ENCODE data around the gene ACBD7. TPM values are rescaled to one million over a fixed set of nuclear protein-coding genes. Genes with fewer than 3 reads are reported as not detected.

ACBD7 gene
- polyA plus RNA-seq, 6 donors from 2014 or later, result not detected

- no peak overlapping the region for H3K4me3 Mint-ChIP-seq
- H3K36me3 Mint-ChIP-seq, result no peaks in the 10 kb centered on the region
- DNase-seq, result no peak
- peaks cover 0 to 7% (median 3%) of the 10 kb centered on the region in 7 donors for H3K9me3 Mint-ChIP-seq
- no peak overlapping the region for H3K27ac Mint-ChIP-seq
- no peaks in the 10 kb centered on the region for H3K4me1 Mint-ChIP-seq
- peaks cover 0 to 8% (median 6%) of the 10 kb centered on the region in 3 donors for H3K27me3 Mint-ChIP-seq
- no peak for ATAC-seq (ENCODE audit: low read depth in 2 of 2)
Measured at GRCh38 chr10:15072358-15072757, 16.2 kb downstream of the ACBD7 start.

- Mint-ChIP-seq H3K36me3 (peaks cover 8% of the 10 kb centered on the region in 2 donors), H3K4me3 (no peak overlapping the region), H3K9me3 (peaks cover 2 to 15% (median 6%) of the 10 kb centered on the region in 7 donors), H3K27ac (no peak overlapping the region), H3K4me1 (no peaks in the 10 kb centered on the region), H3K27me3 (peaks cover 12 to 14% (median 14%) of the 10 kb centered on the region in 3 donors)
- no peak for ATAC-seq (ENCODE audit: low read depth in 2 of 2)
- no peak for DNase-seq
Measured at GRCh38 chr10:15069230-15069629, 19.3 kb downstream of the ACBD7 start.

- peaks cover 8% of the 10 kb centered on the region in 2 donors for H3K36me3 Mint-ChIP-seq
- no peaks in the 10 kb centered on the region for H3K4me1 Mint-ChIP-seq
- peaks cover 2 to 15% (median 6%) of the 10 kb centered on the region in 7 donors for H3K9me3 Mint-ChIP-seq
- H3K27me3 Mint-ChIP-seq, result peaks cover 12 to 18% (median 15%) of the 10 kb centered on the region in 3 donors
- DNase-seq (no peak), ATAC-seq (ENCODE audit: low read depth in 2 of 2) (no peak)
- H3K27ac Mint-ChIP-seq, result no peak overlapping the region
- no peak overlapping the region for H3K4me3 Mint-ChIP-seq
Measured at GRCh38 chr10:15068802-15069201, 19.8 kb downstream of the ACBD7 start.

- Mint-ChIP-seq H3K4me1 (no peaks in the 10 kb centered on the region), H3K36me3 (peaks cover 8% of the 10 kb centered on the region in 2 donors), H3K27ac (no peak overlapping the region), H3K27me3 (peaks cover 12 to 18% (median 15%) of the 10 kb centered on the region in 3 donors), H3K4me3 (no peak overlapping the region), H3K9me3 (peaks cover 2 to 15% (median 6%) of the 10 kb centered on the region in 7 donors)
- no peak for DNase-seq
- no peak for ATAC-seq (ENCODE audit: low read depth in 2 of 2)
Measured at GRCh38 chr10:15067154-15067553, 21.4 kb downstream of the ACBD7 start.

GRCh38 chr10:15060638-15061037 lies 27.9 kb downstream of the ACBD7 start:
- Mint-ChIP-seq H3K4me3 (no peak overlapping the region), H3K27ac (no peak overlapping the region), H3K4me1 (no peaks in the 10 kb centered on the region), H3K9me3 (peaks cover 8 to 30% (median 24%) of the 10 kb centered on the region in 7 donors), H3K27me3 (peaks cover 13 to 37% (median 31%) of the 10 kb centered on the region in 3 donors), H3K36me3 (peaks cover 12 to 23% of the 10 kb centered on the region in 2 donors)
- ATAC-seq (ENCODE audit: low read depth in 2 of 2) (no peak), DNase-seq (no peak)

- ATAC-seq (ENCODE audit: low read depth in 2 of 2) (no peak), DNase-seq (no peak)
- Mint-ChIP-seq H3K27ac (no peak overlapping the region), H3K27me3 (peaks cover 8 to 29% (median 26%) of the 10 kb centered on the region in 3 donors), H3K36me3 (peaks cover 6 to 16% of the 10 kb centered on the region in 2 donors), H3K4me1 (no peaks in the 10 kb centered on the region), H3K4me3 (no peak overlapping the region), H3K9me3 (peaks cover 8 to 24% (median 22%) of the 10 kb centered on the region in 7 donors)
Measured at GRCh38 chr10:15059914-15060313, 28.7 kb downstream of the ACBD7 start.

GRCh38 chr10:15058689-15059088 lies 29.9 kb downstream of the ACBD7 start:
- H3K4me3 Mint-ChIP-seq, result no peak overlapping the region
- peaks cover 8 to 24% (median 22%) of the 10 kb centered on the region in 7 donors for H3K9me3 Mint-ChIP-seq
- H3K27me3 Mint-ChIP-seq, result peaks cover 11 to 33% (median 19%) of the 10 kb centered on the region in 3 donors
- no peaks in the 10 kb centered on the region for H3K4me1 Mint-ChIP-seq
- H3K36me3 Mint-ChIP-seq, result peaks cover 6 to 15% of the 10 kb centered on the region in 2 donors
- DNase-seq, result no peak
- no peak overlapping the region for H3K27ac Mint-ChIP-seq
- ATAC-seq (ENCODE audit: low read depth in 2 of 2), result no peak

- no peak for DNase-seq
- H3K4me3 Mint-ChIP-seq, result no peak overlapping the region
- H3K9me3 Mint-ChIP-seq, result no peaks in the 10 kb centered on the region
- no peak overlapping the region for H3K27ac Mint-ChIP-seq
- no peak for ATAC-seq (ENCODE audit: low read depth in 2 of 2)
- H3K36me3 Mint-ChIP-seq, result no peaks in the 10 kb centered on the region
- no peaks in the 10 kb centered on the region for H3K4me1 Mint-ChIP-seq
- peaks cover 4 to 18% (median 15%) of the 10 kb centered on the region in 3 donors for H3K27me3 Mint-ChIP-seq
Measured at GRCh38 chr10:15053061-15053460, 35.5 kb downstream of the ACBD7 start.

- H3K4me3 Mint-ChIP-seq, result no peak overlapping the region
- no peak for DNase-seq
- H3K27ac Mint-ChIP-seq, result peak overlapping the region in 1 of 6 donors; percentile 26
- no peaks in the 10 kb centered on the region for H3K4me1 Mint-ChIP-seq
- no peak for ATAC-seq (ENCODE audit: low read depth in 2 of 2)
- no peaks in the 10 kb centered on the region for H3K9me3 Mint-ChIP-seq
- H3K36me3 Mint-ChIP-seq, result no peaks in the 10 kb centered on the region
- peaks cover 2 to 15% (median 8%) of the 10 kb centered on the region in 3 donors for H3K27me3 Mint-ChIP-seq
Measured at GRCh38 chr10:15052121-15052520, 36.5 kb downstream of the ACBD7 start.

- no peak for ATAC-seq (ENCODE audit: low read depth in 2 of 2)
- H3K27ac Mint-ChIP-seq, result no peak overlapping the region
- no peak overlapping the region for H3K4me3 Mint-ChIP-seq
- H3K27me3 Mint-ChIP-seq, result peaks cover 4 to 12% (median 8%) of the 10 kb centered on the region in 3 donors
- H3K4me1 Mint-ChIP-seq, result no peaks in the 10 kb centered on the region
- no peaks in the 10 kb centered on the region for H3K9me3 Mint-ChIP-seq
- no peaks in the 10 kb centered on the region for H3K36me3 Mint-ChIP-seq
- no peak for DNase-seq
Measured at GRCh38 chr10:15049533-15049932, 39.0 kb downstream of the ACBD7 start.

- H3K27me3 Mint-ChIP-seq, result peaks cover 0 to 9% (median 8%) of the 10 kb centered on the region in 3 donors
- H3K9me3 Mint-ChIP-seq, result peaks cover 0 to 4% (median 0%) of the 10 kb centered on the region in 7 donors
- H3K4me3 Mint-ChIP-seq, result no peak overlapping the region
- H3K4me1 Mint-ChIP-seq, result peaks cover 0 to 4% (median 0%) of the 10 kb centered on the region in 3 donors
- H3K36me3 Mint-ChIP-seq, result no peaks in the 10 kb centered on the region
- H3K27ac Mint-ChIP-seq, result no peak overlapping the region
- ATAC-seq (ENCODE audit: low read depth in 2 of 2) (no peak), DNase-seq (no peak)
Measured at GRCh38 chr10:15046626-15047025, 42.0 kb downstream of the ACBD7 start.

- peaks cover 0 to 10% (median 9%) of the 10 kb centered on the region in 3 donors for H3K27me3 Mint-ChIP-seq
- H3K36me3 Mint-ChIP-seq, result no peaks in the 10 kb centered on the region
- H3K9me3 Mint-ChIP-seq, result peaks cover 0 to 4% (median 0%) of the 10 kb centered on the region in 7 donors
- H3K4me3 Mint-ChIP-seq, result no peak overlapping the region
- H3K4me1 Mint-ChIP-seq, result peaks cover 0 to 4% (median 0%) of the 10 kb centered on the region in 3 donors
- no peak for ATAC-seq (ENCODE audit: low read depth in 2 of 2)
- H3K27ac Mint-ChIP-seq, result no peak overlapping the region
- no peak for DNase-seq
Measured at GRCh38 chr10:15045380-15045779, 43.2 kb downstream of the ACBD7 start.

GRCh38 chr10:15043674-15044073 lies 44.9 kb downstream of the ACBD7 start, which contains the start of gene OLAH:
TSS of gene OLAH (plus strand) at chr10:15043943. CDS start at chr10:15047289, 3,346 bp downstream.
- no peak within 1 kb of the TSS for H3K4me3 Mint-ChIP-seq
- DNase-seq (no peak), ATAC-seq (ENCODE audit: low read depth in 2 of 2) (no peak)
- H3K9me3 Mint-ChIP-seq, result peaks cover 0 to 4% (median 0%) of the 10 kb centered on the region in 7 donors
- H3K27me3 Mint-ChIP-seq, result peaks cover 0 to 17% (median 0%) of the 10 kb centered on the region in 3 donors
- H3K4me1 Mint-ChIP-seq, result peaks cover 0 to 4% (median 0%) of the 10 kb centered on the region in 3 donors
- H3K36me3 Mint-ChIP-seq, result no peaks in the 10 kb centered on the region
- H3K27ac Mint-ChIP-seq, result peak within 1 kb of the TSS in 1 of 6 donors; percentile 75

- Mint-ChIP-seq H3K27me3 (peaks cover 0 to 10% (median 10%) of the 10 kb centered on the region in 3 donors), H3K36me3 (no peaks in the 10 kb centered on the region), H3K27ac (no peak overlapping the region), H3K4me1 (peaks cover 0 to 10% (median 8%) of the 10 kb centered on the region in 3 donors), H3K4me3 (no peak overlapping the region), H3K9me3 (peaks cover 0 to 3% (median 0%) of the 10 kb centered on the region in 7 donors)
- DNase-seq (no peak), ATAC-seq (ENCODE audit: low read depth in 2 of 2) (no peak)
Measured at GRCh38 chr10:15038416-15038815, 50.2 kb downstream of the ACBD7 start.
